HCT116 (cell line): Measurements from ENCODE around the gene OSBPL5. TPM values are rescaled to one million over a fixed set of nuclear protein-coding genes. Genes with fewer than 3 reads are reported as not detected.

Experiments used
- ATAC-seq: fragments of 200-7000 bp; cut with Tn5 transposase; 2 replicates; pipeline ENCODE4 v1.9.1; 2020; ENCODE audit warnings: mild to moderate bottlenecking, moderate library complexity
- BruUV-seq: library from RNA; stranded (reverse); fragments of 400-500 nt; replicated peaks from 2 replicates; lab custom pipeline; 2021; lab: Mats Ljungman, UMichigan
- CTCF ChIA-PET: fragments of 300-600 bp; sonication (Branson Sonifier 250); formaldehyde crosslinking; loops from one replicate; lab custom pipeline; 2021; ENCODE audit warnings: antibody characterized with exemption; lab: Charles Lee
- POLR2A ChIA-PET: fragments of 300-600, 350-600 bp; sonication (Branson Sonifier 250); formaldehyde crosslinking; loops from one replicate; lab custom pipeline; 2021; ENCODE audit warnings: antibody characterized with exemption; lab: Charles Lee
- RAD21 ChIA-PET, 2 experiments: fragments of 300-600 bp; sonication (Branson Sonifier 250); formaldehyde crosslinking; loops; one replicate each; lab custom pipeline; 2023; ENCODE audit warnings: low total read pairs in 2 of 2; ENCODE audit not compliant: uncharacterized antibody in 2 of 2, unreplicated experiment in 2 of 2, low non-redundant PET in 1 of 2; lab: Charles Lee
- DNase-seq: peaks from one replicate; pipeline ENCODE4 v3.0.0-alpha.2; 2010; ENCODE audit warnings: low read depth, low spot score
- H2AFZ ChIP-seq: fragments of 200-600 bp; shearing (Covaris generic), sonication (generic); 2 replicates; pipeline ENCODE4 v1.6.1; 2017; ENCODE audit warnings: low read depth, mixed run types, mixed read lengths, antibody characterized with exemption, low read length; ENCODE audit not compliant: poor library complexity, severe bottlenecking
- H3K27ac ChIP-seq: 2 replicates; pipeline ENCODE4 v1.5.1; 2012; ENCODE audit warnings: low read depth, low read length
- H3K27me3 ChIP-seq: fragments of 200-600 bp; sonication (generic); 2 replicates; pipeline ENCODE4 v1.6.1; 2016; ENCODE audit warnings: mixed run types, low read length, mixed read lengths; ENCODE audit not compliant: insufficient read depth
- H3K36me3 ChIP-seq, 2 experiments: fragments of 200-500 bp in 1 of 2; fragments of 200-600 bp in 1 of 2; sonication (Bioruptor generic) in 1 of 2; sonication (generic) in 1 of 2; 2 replicates each; pipeline versions ENCODE4 v1.5.1 to v1.6.1; 2014 to 2016; ENCODE audit warnings: low read length in 2 of 2, inconsistent platforms in 1 of 2, mixed read lengths in 1 of 2, mixed run types in 1 of 2; ENCODE audit not compliant: insufficient read depth in 2 of 2, control insufficient read depth in 1 of 2
- H3K4me1 ChIP-seq, 2 experiments: fragments of 200-600 bp in 1 of 2; sonication (generic) in 1 of 2; 2 replicates each; pipeline versions ENCODE4 v1.5.1 to v1.6.1; 2012 to 2017; ENCODE audit warnings: low read length in 2 of 2, inconsistent platforms in 1 of 2, mild to moderate bottlenecking in 1 of 2, mixed read lengths in 1 of 2, mixed run types in 1 of 2, moderate library complexity in 1 of 2; ENCODE audit not compliant: insufficient read depth in 2 of 2, control insufficient read depth in 1 of 2
- H3K4me2 ChIP-seq: fragments of 200-600 bp; sonication (generic); 2 replicates; pipeline ENCODE4 v1.6.1; 2017; ENCODE audit warnings: mixed run types, low read length, mixed read lengths
- H3K4me3 ChIP-seq, 2 experiments: fragments of 200-600 bp in 1 of 2; sonication (generic) in 1 of 2; replicated peaks in 1 of 2; 2 replicates each; pipeline ENCODE4 v1.5.1; 2011 to 2016; ENCODE audit warnings: low read length in 2 of 2, control low read depth in 1 of 2, low read depth in 1 of 2, mild to moderate bottlenecking in 1 of 2, mixed read lengths in 1 of 2, mixed run types in 1 of 2
- H3K79me2 ChIP-seq: fragments of 200-600 bp; sonication (generic); 2 replicates; pipeline ENCODE4 v1.6.1; 2017; ENCODE audit warnings: mild to moderate bottlenecking, mixed run types, low read length, moderate library complexity, mixed read lengths; ENCODE audit not compliant: insufficient read depth
- H3K9ac ChIP-seq: fragments of 200-600 bp; sonication (generic); 2 replicates; pipeline ENCODE4 v1.6.1; 2016; ENCODE audit warnings: low read length, mixed read lengths
- H3K9me2 ChIP-seq: fragments of 200-600 bp; sonication (generic), shearing (Covaris generic); 2 replicates; pipeline ENCODE4 v1.6.1; 2017; ENCODE audit warnings: mixed run types, mild to moderate bottlenecking, moderate library complexity; ENCODE audit not compliant: insufficient read depth
- H3K9me3 ChIP-seq, 2 experiments: fragments of 200-500 bp in 1 of 2; fragments of 200-600 bp in 1 of 2; sonication (Bioruptor generic) in 1 of 2; sonication (generic) in 1 of 2; 2 replicates each; pipeline ENCODE4 v1.6.1; 2014 to 2017; ENCODE audit warnings: low read length in 2 of 2, mixed read lengths in 2 of 2, inconsistent platforms in 1 of 2, low read depth in 1 of 2, mild to moderate bottlenecking in 1 of 2, mixed run types in 1 of 2, moderate library complexity in 1 of 2; ENCODE audit not compliant: control insufficient read depth in 1 of 2, insufficient read depth in 1 of 2
- H4K20me1 ChIP-seq: fragments of 200-600 bp; sonication (generic), shearing (Covaris generic); 2 replicates; pipeline ENCODE4 v1.6.1; 2017; ENCODE audit warnings: mixed run types, mild to moderate bottlenecking, moderate library complexity; ENCODE audit not compliant: insufficient read depth
- ATF3 ChIP-seq: IDR thresholded peaks from 2 replicates; pipeline ENCODE4 v1.6.1; 2012
- EZH2 ChIP-seq: fragments of 200-600 bp; sonication (generic); IDR thresholded peaks from 2 replicates; pipeline ENCODE4 v1.6.1; 2017; ENCODE audit warnings: antibody characterized with exemption, mixed run types
- EZH2phosphoT487 ChIP-seq: fragments of 200-600 bp; IDR thresholded peaks from 2 replicates; pipeline ENCODE4 v1.6.1; 2018; ENCODE audit warnings: antibody characterized with exemption, borderline replicate concordance
- FOSL1 ChIP-seq: IDR thresholded peaks from 2 replicates; pipeline ENCODE4 v1.6.1; 2012; ENCODE audit warnings: low read depth
- POLR2AphosphoS5 ChIP-seq: IDR thresholded peaks from 2 replicates; pipeline ENCODE4 v1.6.1; 2011; ENCODE audit warnings: mild to moderate bottlenecking, low read depth, low read length, moderate library complexity
- REST ChIP-seq: IDR thresholded peaks from 2 replicates; pipeline ENCODE4 v1.6.1; 2012; ENCODE audit warnings: low read depth
- SIN3A ChIP-seq: IDR thresholded peaks from 2 replicates; pipeline ENCODE4 v1.6.1; 2012; ENCODE audit warnings: low read depth
- SP1 ChIP-seq: IDR thresholded peaks from 2 replicates; pipeline ENCODE4 v1.6.1; 2012; ENCODE audit warnings: low read depth
- YY1 ChIP-seq: IDR thresholded peaks from 2 replicates; pipeline ENCODE4 v1.6.1; 2011; ENCODE audit warnings: low read length, low read depth, moderate library complexity, mild to moderate bottlenecking; ENCODE audit not compliant: insufficient replicate concordance; ENCODE audit errors: extremely low read depth
- intact Hi-C: fragments of 100-400 bp; cut with micrococcal nuclease; formaldehyde crosslinking; loops from 2 replicates; pipeline ENCODE4 v1.10.0; 2022
- total RNA-seq: library from RNA; stranded (reverse); gene quantifications from one replicate; pipeline ENCODE4 v1.2.1, GENCODE V29; 2021; ENCODE audit not compliant: unreplicated experiment

OSBPL5 gene
- total RNA-seq, 1 experiment from 2014 or later, result 44.2 TPM

- no peaks in the 10 kb centered on the region for H3K27me3 ChIP-seq
- CTCF ChIA-PET, result no interaction called here
- DNase-seq (no peak), ATAC-seq (no peak)
- H3K79me2 ChIP-seq, result 0 out of 2 replicates have a peak, but pooled peaks cover 3% of the 10 kb centered on the region
- BruUV-seq, result no TSS peak
- H3K4me3 ChIP-seq, result no peak overlapping the region
- H3K9ac ChIP-seq, result no peak overlapping the region
- H4K20me1 ChIP-seq, result no peaks in the 10 kb centered on the region
- POLR2A ChIA-PET, result no interaction called here
- 0 out of 4 replicates have a peak, but pooled peaks cover 0 to 2% of the 10 kb centered on the region in 2 experiments for H3K4me1 ChIP-seq
- intact Hi-C loops, result no loop called here
- no peaks in the 10 kb centered on the region for H3K9me3 ChIP-seq
- H2AFZ ChIP-seq, result no peak overlapping the region
- TF ChIP-seq POLR2AphosphoS5 (no peak), REST (no peak)
- RAD21 ChIA-PET, result no interaction called here
- H3K9me2 ChIP-seq, result no peaks in the 10 kb centered on the region
- no peak overlapping the region for H3K27ac ChIP-seq
- no peaks in the 10 kb centered on the region; a peak in 1 of 4 replicates for H3K36me3 ChIP-seq
- no peak overlapping the region for H3K4me2 ChIP-seq
Measured at GRCh38 chr11:3143136-3143880, 21.8 kb downstream of the OSBPL5 start.

- no peaks in the 10 kb centered on the region for H3K9me2 ChIP-seq
- POLR2A ChIA-PET, result no interaction called here
- RAD21 ChIA-PET, result no interaction called here
- no peaks in the 10 kb centered on the region for H4K20me1 ChIP-seq
- H3K4me3 ChIP-seq, result no peak overlapping the region
- 0 out of 2 replicates have a peak, but pooled peaks cover 3% of the 10 kb centered on the region for H3K79me2 ChIP-seq
- no TSS peak for BruUV-seq
- intact Hi-C loops, result no loop called here
- CTCF ChIA-PET, result no interaction called here
- H3K4me1 ChIP-seq, result 0 out of 4 replicates have a peak, but pooled peaks cover 0 to 2% of the 10 kb centered on the region in 2 experiments
- no peaks in the 10 kb centered on the region for H3K9me3 ChIP-seq
- H3K9ac ChIP-seq, result no peak overlapping the region
- H3K4me2 ChIP-seq, result no peak overlapping the region
- ATAC-seq, result no peak
- H2AFZ ChIP-seq, result no peak overlapping the region
- no peak overlapping the region for H3K27ac ChIP-seq
- DNase-seq, result no peak
- no peaks in the 10 kb centered on the region for H3K27me3 ChIP-seq
- no peaks in the 10 kb centered on the region; a peak in 1 of 4 replicates for H3K36me3 ChIP-seq
- no peak for TF ChIP-seq SP1
- TF ChIP-seq SIN3A, result no peak
- no peak for TF ChIP-seq EZH2phosphoT487
- TF ChIP-seq YY1, result no peak
- TF ChIP-seq FOSL1, result no peak
- TF ChIP-seq EZH2, result no peak
- TF ChIP-seq REST, result no peak
- no peak for TF ChIP-seq ATF3
Measured at GRCh38 chr11:3140291-3140603, 24.9 kb downstream of the OSBPL5 start.
